Ishikawa (cell line): ENCODE results near the gene MDC1.

Source experiments
- CEBPB ChIP-seq: IDR thresholded peaks from 2 replicates; pipeline ENCODE4 v1.6.1; 2012
- CREB1 ChIP-seq: IDR thresholded peaks from 2 replicates; pipeline ENCODE4 v1.6.1; 2012; ENCODE audit warnings: low read depth
- EGR1 ChIP-seq: IDR thresholded peaks from 2 replicates; pipeline ENCODE4 v1.6.1; 2012
- EP300 ChIP-seq: IDR thresholded peaks from 2 replicates; pipeline ENCODE4 v1.6.1; 2012; ENCODE audit warnings: borderline replicate concordance
- FOXM1 ChIP-seq: IDR thresholded peaks from 2 replicates; pipeline ENCODE4 v1.6.1; 2012; ENCODE audit warnings: low read depth, borderline replicate concordance
- MAX ChIP-seq: IDR thresholded peaks from 2 replicates; pipeline ENCODE4 v1.6.1; 2012
- NFIC ChIP-seq: IDR thresholded peaks from 2 replicates; pipeline ENCODE4 v1.6.1; 2012
- RAD21 ChIP-seq: IDR thresholded peaks from 2 replicates; pipeline ENCODE4 v1.6.1; 2012; ENCODE audit warnings: low read depth
- TAF1 ChIP-seq: IDR thresholded peaks from 2 replicates; pipeline ENCODE4 v1.6.1; 2012; ENCODE audit warnings: low read depth, mild to moderate bottlenecking
- TCF12 ChIP-seq: IDR thresholded peaks from 2 replicates; pipeline ENCODE4 v1.6.1; 2012; ENCODE audit warnings: low read depth
- TEAD4 ChIP-seq: IDR thresholded peaks from 2 replicates; pipeline ENCODE4 v1.6.1; 2012
- USF1 ChIP-seq: IDR thresholded peaks from 2 replicates; pipeline ENCODE4 v1.6.1; 2012
- YY1 ChIP-seq: IDR thresholded peaks from 2 replicates; pipeline ENCODE4 v1.6.1; 2012; ENCODE audit warnings: low read depth
- ZBTB7A ChIP-seq: IDR thresholded peaks from 2 replicates; pipeline ENCODE4 v1.6.1; 2012; ENCODE audit warnings: low read depth
- TF ChIP-seq, protein P1 (sequence below): IDR thresholded peaks from 2 replicates; pipeline ENCODE4 v1.6.1; 2012; ENCODE audit warnings: low read depth, mild to moderate bottlenecking

The MDC1 gene, protein sequence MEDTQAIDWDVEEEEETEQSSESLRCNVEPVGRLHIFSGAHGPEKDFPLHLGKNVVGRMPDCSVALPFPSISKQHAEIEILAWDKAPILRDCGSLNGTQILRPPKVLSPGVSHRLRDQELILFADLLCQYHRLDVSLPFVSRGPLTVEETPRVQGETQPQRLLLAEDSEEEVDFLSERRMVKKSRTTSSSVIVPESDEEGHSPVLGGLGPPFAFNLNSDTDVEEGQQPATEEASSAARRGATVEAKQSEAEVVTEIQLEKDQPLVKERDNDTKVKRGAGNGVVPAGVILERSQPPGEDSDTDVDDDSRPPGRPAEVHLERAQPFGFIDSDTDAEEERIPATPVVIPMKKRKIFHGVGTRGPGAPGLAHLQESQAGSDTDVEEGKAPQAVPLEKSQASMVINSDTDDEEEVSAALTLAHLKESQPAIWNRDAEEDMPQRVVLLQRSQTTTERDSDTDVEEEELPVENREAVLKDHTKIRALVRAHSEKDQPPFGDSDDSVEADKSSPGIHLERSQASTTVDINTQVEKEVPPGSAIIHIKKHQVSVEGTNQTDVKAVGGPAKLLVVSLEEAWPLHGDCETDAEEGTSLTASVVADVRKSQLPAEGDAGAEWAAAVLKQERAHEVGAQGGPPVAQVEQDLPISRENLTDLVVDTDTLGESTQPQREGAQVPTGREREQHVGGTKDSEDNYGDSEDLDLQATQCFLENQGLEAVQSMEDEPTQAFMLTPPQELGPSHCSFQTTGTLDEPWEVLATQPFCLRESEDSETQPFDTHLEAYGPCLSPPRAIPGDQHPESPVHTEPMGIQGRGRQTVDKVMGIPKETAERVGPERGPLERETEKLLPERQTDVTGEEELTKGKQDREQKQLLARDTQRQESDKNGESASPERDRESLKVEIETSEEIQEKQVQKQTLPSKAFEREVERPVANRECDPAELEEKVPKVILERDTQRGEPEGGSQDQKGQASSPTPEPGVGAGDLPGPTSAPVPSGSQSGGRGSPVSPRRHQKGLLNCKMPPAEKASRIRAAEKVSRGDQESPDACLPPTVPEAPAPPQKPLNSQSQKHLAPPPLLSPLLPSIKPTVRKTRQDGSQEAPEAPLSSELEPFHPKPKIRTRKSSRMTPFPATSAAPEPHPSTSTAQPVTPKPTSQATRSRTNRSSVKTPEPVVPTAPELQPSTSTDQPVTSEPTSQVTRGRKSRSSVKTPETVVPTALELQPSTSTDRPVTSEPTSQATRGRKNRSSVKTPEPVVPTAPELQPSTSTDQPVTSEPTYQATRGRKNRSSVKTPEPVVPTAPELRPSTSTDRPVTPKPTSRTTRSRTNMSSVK (N-terminal part only)

DNA sequence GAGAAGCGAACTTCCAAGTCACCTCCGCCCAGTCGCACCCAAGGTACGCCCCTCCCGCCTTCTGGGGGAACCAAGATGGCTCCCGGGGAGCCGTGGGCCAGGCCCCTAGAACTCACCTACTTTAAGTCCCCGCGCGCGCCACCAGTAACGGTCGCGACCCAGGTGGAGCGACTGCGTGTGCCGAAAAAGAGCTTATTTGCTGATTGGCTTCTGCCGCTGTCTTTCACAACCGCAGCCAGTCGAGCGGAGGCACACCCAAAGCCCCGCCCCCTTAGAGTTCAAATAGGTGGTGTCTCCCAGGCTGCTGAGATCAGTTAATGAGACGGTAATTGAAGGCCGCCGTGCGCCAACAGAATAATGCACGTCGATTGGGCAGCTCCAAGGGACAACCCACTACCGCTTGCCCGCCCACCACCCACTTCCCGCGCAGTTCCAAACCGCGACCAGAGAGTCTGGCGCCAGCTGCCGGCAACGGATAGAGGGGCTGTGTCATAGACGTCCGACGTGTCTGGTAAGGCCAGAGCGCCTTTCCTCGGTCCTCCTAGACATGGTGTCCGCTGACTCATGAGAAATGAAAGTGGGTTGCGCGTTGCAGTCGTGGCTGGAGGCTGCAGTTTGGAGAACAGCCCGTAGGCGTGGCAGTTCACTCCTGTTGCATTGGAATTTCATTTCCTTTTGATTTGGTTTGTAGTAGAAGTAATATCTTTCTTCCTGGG, at the start of gene MDC1:
TSS of gene MDC1 (minus strand) at position 153 of the 716 bp plus-strand sequence. CDS start 2,106 bp downstream, outside the sequence.
- TF ChIP-seq YY1 (peak; percentile 95), TAF1 (peak; percentile 86), EP300 (peak; percentile 47; the same call in 1 of the 2 replicates), MAX (peak; percentile 86), CREB1 (peak; percentile 56), USF1 (peak; percentile 50; the same call in 1 of the 2 replicates), EGR1 (peak; percentile 49), RAD21 (peak; percentile 23; the same call in 1 of the 2 replicates), CEBPB (0 out of 2 replicates have a peak, but pooled peaks have one; percentile 7), TEAD4 (peak; percentile 61), TCF12 (peak; percentile 87), ZBTB7A (0 out of 2 replicates have a peak, but pooled peaks have one; percentile 54), FOXM1 (peak; percentile 92), NFIC (peak; percentile 51)
- TF ChIP-seq, protein P1, sequence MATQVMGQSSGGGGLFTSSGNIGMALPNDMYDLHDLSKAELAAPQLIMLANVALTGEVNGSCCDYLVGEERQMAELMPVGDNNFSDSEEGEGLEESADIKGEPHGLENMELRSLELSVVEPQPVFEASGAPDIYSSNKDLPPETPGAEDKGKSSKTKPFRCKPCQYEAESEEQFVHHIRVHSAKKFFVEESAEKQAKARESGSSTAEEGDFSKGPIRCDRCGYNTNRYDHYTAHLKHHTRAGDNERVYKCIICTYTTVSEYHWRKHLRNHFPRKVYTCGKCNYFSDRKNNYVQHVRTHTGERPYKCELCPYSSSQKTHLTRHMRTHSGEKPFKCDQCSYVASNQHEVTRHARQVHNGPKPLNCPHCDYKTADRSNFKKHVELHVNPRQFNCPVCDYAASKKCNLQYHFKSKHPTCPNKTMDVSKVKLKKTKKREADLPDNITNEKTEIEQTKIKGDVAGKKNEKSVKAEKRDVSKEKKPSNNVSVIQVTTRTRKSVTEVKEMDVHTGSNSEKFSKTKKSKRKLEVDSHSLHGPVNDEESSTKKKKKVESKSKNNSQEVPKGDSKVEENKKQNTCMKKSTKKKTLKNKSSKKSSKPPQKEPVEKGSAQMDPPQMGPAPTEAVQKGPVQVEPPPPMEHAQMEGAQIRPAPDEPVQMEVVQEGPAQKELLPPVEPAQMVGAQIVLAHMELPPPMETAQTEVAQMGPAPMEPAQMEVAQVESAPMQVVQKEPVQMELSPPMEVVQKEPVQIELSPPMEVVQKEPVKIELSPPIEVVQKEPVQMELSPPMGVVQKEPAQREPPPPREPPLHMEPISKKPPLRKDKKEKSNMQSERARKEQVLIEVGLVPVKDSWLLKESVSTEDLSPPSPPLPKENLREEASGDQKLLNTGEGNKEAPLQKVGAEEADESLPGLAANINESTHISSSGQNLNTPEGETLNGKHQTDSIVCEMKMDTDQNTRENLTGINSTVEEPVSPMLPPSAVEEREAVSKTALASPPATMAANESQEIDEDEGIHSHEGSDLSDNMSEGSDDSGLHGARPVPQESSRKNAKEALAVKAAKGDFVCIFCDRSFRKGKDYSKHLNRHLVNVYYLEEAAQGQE, result 0 out of 2 replicates have a peak, but pooled peaks have one; percentile 10

DNA sequence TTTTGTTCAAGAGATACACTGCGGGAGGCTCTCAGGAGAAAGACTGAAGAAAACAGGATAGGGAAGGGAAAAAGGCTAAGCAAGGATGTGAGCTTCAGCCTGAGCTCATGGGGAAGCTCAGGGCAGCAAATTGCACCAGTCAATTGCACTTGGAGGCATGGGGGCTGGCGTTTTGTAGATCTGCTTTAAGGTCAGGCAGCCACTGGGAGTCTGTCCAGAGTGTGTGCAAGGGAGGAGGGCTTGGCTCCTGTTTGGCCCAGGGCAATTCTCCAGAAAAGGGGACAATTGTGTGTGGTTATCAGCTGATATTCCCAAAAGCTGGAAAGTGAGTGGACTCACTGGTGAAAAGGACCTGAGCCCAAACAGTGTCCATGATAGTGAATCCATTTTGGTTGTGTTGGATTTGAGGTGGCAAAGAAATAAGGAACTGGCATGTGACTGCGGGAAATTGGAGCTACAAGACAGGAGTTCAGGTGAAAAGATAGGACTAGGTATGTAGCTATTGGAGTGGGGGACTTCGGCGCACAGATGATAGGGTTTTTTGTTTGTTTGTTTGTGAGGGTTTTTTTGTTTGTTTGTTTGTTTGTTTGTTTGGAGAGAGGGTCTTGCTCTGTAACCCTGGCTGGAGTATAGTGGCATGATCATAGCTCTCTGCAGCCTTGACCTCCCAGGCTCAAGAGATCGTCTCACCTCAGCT, 49.5 kb upstream of the MDC1 start:
- TF ChIP-seq MAX (no peak), RAD21 (no peak), ZBTB7A (no peak), CREB1 (no peak), NFIC (no peak), EGR1 (no peak), TEAD4 (no peak), FOXM1 (no peak), YY1 (no peak)
- TF ChIP-seq, protein P1, result no peak

- TF ChIP-seq YY1, result peak; percentile 38; the same call in 1 of the 2 replicates
- peak; percentile 99 for TF ChIP-seq EP300
- TF ChIP-seq, protein P1, result no peak
- TF ChIP-seq NFIC, result peak; percentile 96
- TF ChIP-seq ZBTB7A, result peak; percentile 81; the same call in 1 of the 2 replicates
- TF ChIP-seq CEBPB, result peak; percentile 74; the same call in 1 of the 2 replicates
- TF ChIP-seq MAX, result peak; percentile 53; the same call in 1 of the 2 replicates
- TF ChIP-seq RAD21, result peak; percentile 32
- no peak for TF ChIP-seq EGR1
- no peak for TF ChIP-seq CREB1
- peak; percentile 99 for TF ChIP-seq TEAD4
- peak; percentile 99 for TF ChIP-seq FOXM1
- TF ChIP-seq TCF12, result peak; percentile 99
- peak; percentile 19; the same call in 1 of the 2 replicates for TF ChIP-seq USF1
- 0 out of 2 replicates have a peak, but pooled peaks have one; percentile 32 for TF ChIP-seq TAF1
These were observed 46.8 kb upstream of the MDC1 start for GRCh38 chr6:30763618-30764489.
